Measurements from ENCODE around the gene GPATCH1.

DNA sequence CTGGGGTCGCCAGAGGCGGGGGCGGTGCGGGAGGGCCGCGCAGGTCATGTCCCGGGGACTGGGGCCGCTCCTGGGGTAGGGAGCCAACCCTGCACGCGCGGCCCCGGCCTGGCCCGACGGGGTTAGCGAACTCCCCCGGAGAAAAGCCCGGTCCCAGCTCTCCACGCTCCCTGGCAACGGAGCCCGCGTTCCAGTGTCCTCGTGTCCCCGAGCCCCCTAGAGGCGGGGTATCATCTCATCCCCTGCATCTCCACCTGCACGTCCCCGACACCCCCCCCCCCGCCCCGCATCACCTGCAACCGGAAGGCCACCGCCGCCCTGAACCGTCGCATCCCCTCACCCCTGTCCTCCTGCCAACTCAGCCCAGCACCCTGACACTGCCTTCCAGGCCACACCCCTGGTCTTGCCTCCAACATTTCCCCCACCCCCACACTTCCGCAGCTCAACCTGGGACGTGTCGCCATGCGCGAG lies 53.6 kb downstream of the GPATCH1 start:
- TF ChIP-seq EZH2phosphoT487 (IDR thresholded peaks at IDR 0.05; ENCODE audit: borderline replicate concordance, low read length), result no peak
- TF ChIP-seq, protein P1, sequence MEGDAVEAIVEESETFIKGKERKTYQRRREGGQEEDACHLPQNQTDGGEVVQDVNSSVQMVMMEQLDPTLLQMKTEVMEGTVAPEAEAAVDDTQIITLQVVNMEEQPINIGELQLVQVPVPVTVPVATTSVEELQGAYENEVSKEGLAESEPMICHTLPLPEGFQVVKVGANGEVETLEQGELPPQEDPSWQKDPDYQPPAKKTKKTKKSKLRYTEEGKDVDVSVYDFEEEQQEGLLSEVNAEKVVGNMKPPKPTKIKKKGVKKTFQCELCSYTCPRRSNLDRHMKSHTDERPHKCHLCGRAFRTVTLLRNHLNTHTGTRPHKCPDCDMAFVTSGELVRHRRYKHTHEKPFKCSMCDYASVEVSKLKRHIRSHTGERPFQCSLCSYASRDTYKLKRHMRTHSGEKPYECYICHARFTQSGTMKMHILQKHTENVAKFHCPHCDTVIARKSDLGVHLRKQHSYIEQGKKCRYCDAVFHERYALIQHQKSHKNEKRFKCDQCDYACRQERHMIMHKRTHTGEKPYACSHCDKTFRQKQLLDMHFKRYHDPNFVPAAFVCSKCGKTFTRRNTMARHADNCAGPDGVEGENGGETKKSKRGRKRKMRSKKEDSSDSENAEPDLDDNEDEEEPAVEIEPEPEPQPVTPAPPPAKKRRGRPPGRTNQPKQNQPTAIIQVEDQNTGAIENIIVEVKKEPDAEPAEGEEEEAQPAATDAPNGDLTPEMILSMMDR (IDR thresholded peaks at IDR 0.05; ENCODE audit: low read depth, low read length, poor library complexity, severe bottlenecking), result no peak
